OCI-LY3 (cell line): ENCODE data around the gene PHC2.
"Not testable (repeated sequence)": the region's sequence is repeated elsewhere in the genome, so short reads cannot be mapped to it uniquely, and the experiment has no call there.

Experiments used
- H2AFZ ChIP-seq: fragments of 200-600, 300-600 bp; shearing (Covaris generic); 2 replicates; pipeline ENCODE4 v1.6.0; 2014; ENCODE audit warnings: antibody characterized with exemption, low read depth, low read length
- H3K27ac ChIP-seq: fragments of 200-600, 300-600 bp; sonication (generic); 2 replicates; pipeline ENCODE4 v1.5.1; 2014; ENCODE audit warnings: mild to moderate bottlenecking, low read length, moderate library complexity, mixed read lengths
- H3K27me3 ChIP-seq: fragments of 200-600, 300-600 bp; sonication (generic); 2 replicates; pipeline ENCODE4 v1.6.1; 2014; ENCODE audit warnings: low read depth, low read length, mixed read lengths
- H3K36me3 ChIP-seq: fragments of 200-600, 300-600 bp; sonication (generic); replicated peaks from 2 replicates; pipeline ENCODE3; 2014; ENCODE audit warnings: low read depth, low read length, mixed read lengths
- H3K4me1 ChIP-seq: fragments of 300-600, 200-600 bp; sonication (generic); 2 replicates; pipeline ENCODE4 v1.6.1; 2014; ENCODE audit warnings: low read length, mixed read lengths
- H3K4me2 ChIP-seq: fragments of 200-600, 300-600 bp; sonication (generic); 2 replicates; pipeline ENCODE4 v1.6.1; 2014; ENCODE audit warnings: low read length, mixed read lengths
- H3K4me3 ChIP-seq: fragments of 300-600, 200-600 bp; sonication (generic); 2 replicates; pipeline ENCODE4 v1.5.1; 2014; ENCODE audit warnings: antibody characterized with exemption, mild to moderate bottlenecking, low read length, moderate library complexity
- H3K79me2 ChIP-seq: fragments of 300-600, 200-600 bp; shearing (Covaris generic); 2 replicates; pipeline ENCODE4 v1.6.1; 2014; ENCODE audit warnings: mild to moderate bottlenecking, low read length, mixed read lengths
- H3K9ac ChIP-seq: fragments of 300-600, 200-600 bp; shearing (Covaris generic); 2 replicates; pipeline ENCODE4 v1.6.0; 2014; ENCODE audit warnings: mild to moderate bottlenecking, low read length, moderate library complexity
- H3K9me3 ChIP-seq: fragments of 200-600, 300-600 bp; shearing (Covaris generic); 2 replicates; pipeline ENCODE4 v1.6.1; 2014; ENCODE audit warnings: low read length, mixed read lengths; ENCODE audit not compliant: insufficient read depth
- H4K20me1 ChIP-seq: fragments of 200-600, 300-600 bp; sonication (generic); 2 replicates; pipeline ENCODE4 v1.6.1; 2016; ENCODE audit warnings: low read length, mixed read lengths; ENCODE audit not compliant: insufficient read depth
- EZH2phosphoT487 ChIP-seq: fragments of 200-600 bp; shearing (Covaris generic); IDR thresholded peaks from 2 replicates; pipeline ENCODE4 v1.6.1; 2018; ENCODE audit warnings: antibody characterized with exemption, mixed run types, low read depth
- TF ChIP-seq, protein P1 (sequence below): fragments of 200-600, 300-600 bp; sonication (generic); IDR thresholded peaks from 2 replicates; pipeline ENCODE4 v1.5.1; 2014; ENCODE audit warnings: antibody characterized with exemption, low read length, low read depth

PHC2 gene

DNA sequence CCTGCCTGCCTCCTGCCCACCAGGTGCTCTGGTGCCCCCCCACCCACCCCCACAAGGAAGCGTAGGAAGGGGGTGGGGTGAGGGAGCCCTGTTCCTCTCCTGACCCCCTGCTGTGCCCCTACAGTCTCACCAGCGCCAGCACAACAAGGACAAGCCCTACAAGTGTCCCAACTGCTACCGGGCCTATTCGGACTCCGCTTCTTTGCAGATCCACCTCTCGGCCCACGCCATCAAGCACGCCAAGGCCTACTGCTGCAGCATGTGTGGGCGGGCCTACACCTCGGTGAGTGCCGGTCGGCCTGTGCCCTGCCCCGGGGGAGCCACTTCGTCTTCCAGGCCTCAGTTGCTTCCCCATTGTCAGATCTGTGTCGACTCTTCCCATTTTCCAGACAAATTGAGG lies 135.9 kb downstream of the PHC2 start:
- H3K27me3 ChIP-seq: no peaks in the 10 kb centered on the region
- no peaks in the 10 kb centered on the region for H3K9me3 ChIP-seq
- no peak overlapping the region for H3K27ac ChIP-seq
- H4K20me1 ChIP-seq: no peaks in the 10 kb centered on the region
- H3K79me2 ChIP-seq: no peaks in the 10 kb centered on the region
- H3K4me3 ChIP-seq: no peak overlapping the region
- H3K4me2 ChIP-seq: no peak overlapping the region
- peaks cover 3% of the 10 kb centered on the region for H3K36me3 ChIP-seq
- H3K9ac ChIP-seq: no peak overlapping the region
- TF ChIP-seq EZH2phosphoT487: no peak
- TF ChIP-seq, protein P1, sequence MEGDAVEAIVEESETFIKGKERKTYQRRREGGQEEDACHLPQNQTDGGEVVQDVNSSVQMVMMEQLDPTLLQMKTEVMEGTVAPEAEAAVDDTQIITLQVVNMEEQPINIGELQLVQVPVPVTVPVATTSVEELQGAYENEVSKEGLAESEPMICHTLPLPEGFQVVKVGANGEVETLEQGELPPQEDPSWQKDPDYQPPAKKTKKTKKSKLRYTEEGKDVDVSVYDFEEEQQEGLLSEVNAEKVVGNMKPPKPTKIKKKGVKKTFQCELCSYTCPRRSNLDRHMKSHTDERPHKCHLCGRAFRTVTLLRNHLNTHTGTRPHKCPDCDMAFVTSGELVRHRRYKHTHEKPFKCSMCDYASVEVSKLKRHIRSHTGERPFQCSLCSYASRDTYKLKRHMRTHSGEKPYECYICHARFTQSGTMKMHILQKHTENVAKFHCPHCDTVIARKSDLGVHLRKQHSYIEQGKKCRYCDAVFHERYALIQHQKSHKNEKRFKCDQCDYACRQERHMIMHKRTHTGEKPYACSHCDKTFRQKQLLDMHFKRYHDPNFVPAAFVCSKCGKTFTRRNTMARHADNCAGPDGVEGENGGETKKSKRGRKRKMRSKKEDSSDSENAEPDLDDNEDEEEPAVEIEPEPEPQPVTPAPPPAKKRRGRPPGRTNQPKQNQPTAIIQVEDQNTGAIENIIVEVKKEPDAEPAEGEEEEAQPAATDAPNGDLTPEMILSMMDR: no peak
- H3K4me1 ChIP-seq: no peaks in the 10 kb centered on the region
- no peak overlapping the region for H2AFZ ChIP-seq

DNA sequence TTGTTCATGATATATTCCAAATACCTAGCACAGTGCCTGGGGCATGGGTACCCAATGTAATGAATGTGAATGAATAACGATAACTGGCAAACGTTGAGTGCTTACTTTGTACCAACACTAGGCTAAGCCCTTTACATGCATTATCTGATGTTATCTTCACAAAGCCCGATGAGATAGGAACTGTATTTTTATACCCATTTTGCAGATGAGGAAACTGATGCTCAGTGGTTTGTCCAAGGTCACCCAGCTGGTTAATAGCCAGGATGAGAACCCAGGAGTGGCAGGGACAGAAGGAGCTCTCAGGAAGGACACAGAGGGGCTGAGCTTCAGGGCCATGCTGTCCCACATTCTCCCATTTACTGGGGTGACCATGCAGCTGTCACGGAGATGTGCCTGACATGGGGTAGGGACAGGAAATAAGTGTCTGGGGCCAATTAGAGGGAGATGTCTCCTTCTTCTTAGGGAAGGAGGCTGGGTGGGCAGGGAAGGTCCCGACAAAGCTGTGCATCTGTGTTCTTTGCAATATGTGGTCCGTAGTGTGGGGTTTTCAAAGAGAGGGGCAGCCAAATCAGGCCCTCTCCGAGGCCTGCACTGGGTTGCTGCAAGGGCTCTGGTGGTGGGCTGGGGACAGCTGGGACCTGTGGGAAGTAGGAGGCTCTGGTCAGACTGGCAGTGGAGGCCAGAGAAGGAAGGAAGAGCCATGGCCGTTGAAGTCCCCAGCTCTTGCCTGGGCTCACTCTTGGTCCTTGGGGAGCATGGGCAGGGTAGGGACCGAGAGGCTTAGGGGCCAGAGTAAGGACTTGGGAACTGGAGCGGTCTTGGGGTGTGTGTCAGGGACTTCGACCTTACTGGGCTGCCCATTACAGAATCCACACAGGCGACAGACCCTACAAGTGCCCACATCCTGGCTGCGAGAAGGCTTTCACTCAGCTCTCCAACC lies 136.6 kb downstream of the PHC2 start:
- Histone ChIP-seq H3K4me2 (no peak overlapping the region), H3K79me2 (no peaks in the 10 kb centered on the region), H3K27ac (no peak overlapping the region), H4K20me1 (no peaks in the 10 kb centered on the region), H3K9ac (no peak overlapping the region), H3K4me3 (no peak overlapping the region), H2AFZ (no peak overlapping the region), H3K36me3 (peaks cover 3% of the 10 kb centered on the region), H3K27me3 (no peaks in the 10 kb centered on the region), H3K4me1 (no peaks in the 10 kb centered on the region), H3K9me3 (no peaks in the 10 kb centered on the region)
- TF ChIP-seq, protein P1: no peak
- no peak for TF ChIP-seq EZH2phosphoT487

DNA sequence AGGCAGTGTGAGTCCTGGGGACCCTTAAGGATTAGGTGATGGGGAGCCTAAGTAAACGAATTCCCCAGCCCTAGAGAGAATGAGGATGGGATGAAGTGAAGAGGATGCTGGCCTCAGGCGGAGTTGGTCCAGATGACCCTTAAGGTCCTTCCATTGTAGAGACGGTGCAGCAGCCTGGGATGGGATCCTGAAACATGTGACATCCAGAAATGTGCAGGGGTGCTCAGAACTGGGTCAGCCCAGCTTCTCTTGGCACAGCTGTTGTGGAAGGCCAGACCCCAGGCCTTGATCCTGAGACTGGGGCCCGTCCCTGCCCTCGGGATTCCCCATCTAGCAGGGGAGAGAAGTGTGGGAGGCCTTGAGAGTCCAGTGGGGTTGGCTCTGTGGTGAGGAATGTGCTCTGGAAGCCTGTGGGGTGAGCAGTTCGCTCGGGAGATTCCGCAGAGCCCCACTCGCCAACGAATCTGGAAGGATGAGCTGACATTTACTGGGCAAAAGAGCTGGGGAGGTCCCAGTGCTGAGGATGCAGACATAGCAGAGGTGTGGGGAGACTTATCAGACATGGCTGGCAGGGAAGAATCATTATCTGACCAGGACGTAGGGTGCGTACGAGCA lies 138.1 kb downstream of the PHC2 start:
- TF ChIP-seq, protein P1: no peak
- TF ChIP-seq EZH2phosphoT487: no peak
- no peaks in the 10 kb centered on the region for H3K79me2 ChIP-seq
- H3K27me3 ChIP-seq: no peaks in the 10 kb centered on the region

DNA sequence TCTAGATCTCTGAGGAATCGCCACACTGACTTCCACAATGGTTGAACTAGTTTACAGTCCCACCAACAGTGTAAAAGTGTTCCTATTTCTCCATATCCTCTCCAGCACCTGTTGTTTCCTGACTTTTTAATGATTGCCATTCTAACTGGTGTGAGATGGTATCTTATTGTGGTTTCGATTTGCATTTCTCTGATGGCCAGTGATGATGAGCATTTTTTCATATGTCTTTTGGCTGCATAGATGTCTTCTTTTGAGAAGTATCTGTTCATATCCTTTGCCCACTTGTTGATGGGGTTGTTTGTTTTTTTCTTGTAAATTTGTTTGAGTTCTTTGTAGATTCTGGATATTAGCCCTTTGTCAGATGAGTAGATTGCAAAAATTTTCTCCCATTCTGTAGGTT lies 140.3 kb downstream of the PHC2 start:
- H4K20me1 ChIP-seq, H3K4me3 ChIP-seq, H3K4me1 ChIP-seq, H3K27me3 ChIP-seq, H3K9me3 ChIP-seq, H3K27ac ChIP-seq, H3K4me2 ChIP-seq, H3K36me3 ChIP-seq, H3K79me2 ChIP-seq, H3K9ac ChIP-seq, H2AFZ ChIP-seq: not testable (repeated sequence)

More for the DNA sequence above, 138.1 kb downstream of the PHC2 start:
- no peaks in the 10 kb centered on the region for H3K9me3 ChIP-seq
- H3K9ac ChIP-seq: no peak overlapping the region
- no peak overlapping the region for H3K27ac ChIP-seq
- peaks cover 3% of the 10 kb centered on the region for H3K36me3 ChIP-seq
- no peaks in the 10 kb centered on the region for H3K4me1 ChIP-seq
- no peak overlapping the region for H2AFZ ChIP-seq
- no peak overlapping the region for H3K4me3 ChIP-seq
- no peak overlapping the region for H3K4me2 ChIP-seq
- no peaks in the 10 kb centered on the region for H4K20me1 ChIP-seq
